Lung (tissue), 12 donors: ENCODE data around the gene NRDC. TPM values are rescaled to one million over a fixed set of nuclear protein-coding genes. Genes with fewer than 3 reads are reported as not detected.
A peak's percentile ranks its signal among the peaks of the same experiment; 100 is the strongest.

Source experiments
- ATAC-seq: fragments of 200-7000 bp; cut with Tn5 transposase; one replicate; pipeline ENCODE4 v1.9.1; 2020; ENCODE audit warnings: moderate number of reproducible peaks; ENCODE audit not compliant: insufficient read depth, low FRiP score
- DNase-seq, 3 donors: peaks; one replicate each; pipeline ENCODE4 v3.0.0-alpha.2; 2013 to 2017
- H3K27ac ChIP-seq, 2 donors: one replicate each; pipeline ENCODE4 v1.5.1; 2013; ENCODE audit warnings: mild to moderate bottlenecking in 2 of 2, moderate library complexity in 2 of 2, control low read depth in 1 of 2, inconsistent platforms in 1 of 2, low read depth in 1 of 2, low read length in 1 of 2
- H3K27me3 ChIP-seq, 3 donors: one replicate each; pipeline ENCODE4 v1.5.1; 2013; ENCODE audit warnings: low read length in 2 of 3; ENCODE audit not compliant: control insufficient read depth in 3 of 3, insufficient read depth in 3 of 3
- H3K36me3 ChIP-seq, 4 donors: one replicate each; pipeline ENCODE4 v1.5.1; 2013; ENCODE audit warnings: low read length in 4 of 4, mild to moderate bottlenecking in 1 of 4, moderate library complexity in 1 of 4; ENCODE audit not compliant: control insufficient read depth in 4 of 4, insufficient read depth in 4 of 4
- H3K4me1 ChIP-seq, 5 donors: one replicate each; pipeline ENCODE4 v1.5.1; 2013; ENCODE audit warnings: low read length in 5 of 5, mild to moderate bottlenecking in 2 of 5, moderate library complexity in 1 of 5; ENCODE audit not compliant: control insufficient read depth in 5 of 5, insufficient read depth in 5 of 5
- H3K4me3 ChIP-seq: one replicate; pipeline ENCODE4 v1.5.1; 2013; ENCODE audit warnings: mild to moderate bottlenecking, control low read depth, moderate library complexity
- H3K9ac ChIP-seq, 2 donors: one replicate each; pipeline ENCODE4 v1.5.1; 2013; ENCODE audit warnings: low read length in 2 of 2, control low read depth in 1 of 2; ENCODE audit not compliant: insufficient read depth in 1 of 2
- H3K9me3 ChIP-seq, 4 donors: one replicate each; pipeline ENCODE4 v1.5.1; 2013; ENCODE audit warnings: low read length in 3 of 4, mild to moderate bottlenecking in 1 of 4, moderate library complexity in 1 of 4; ENCODE audit not compliant: control insufficient read depth in 4 of 4, insufficient read depth in 3 of 4
- CTCF ChIP-seq: IDR thresholded peaks from 2 replicates; pipeline ENCODE4 v1.5.1; 2012; ENCODE audit warnings: mild to moderate bottlenecking; ENCODE audit errors: control extremely low read depth, extremely low read depth
- WGBS, 2 donors: extraction: QIAGEN DNeasy Blood & Tissue Kit; methylation state at CpG; one replicate each; pipeline ENCODE4 v1.1.7; 2013; 5-methylcytosine and 5-hydroxymethylcytosine counted together
- polyA plus RNA-seq, 2 donors: library from polyadenylated mRNA; stranded (reverse); fragments of 200-250 nt; gene quantifications; one replicate each; pipeline ENCODE4 v1.2.1, GENCODE V29; 2013
- total RNA-seq, 2 donors: library from RNA; depleted of rRNA in 1 of 2; stranded (reverse); fragments of >200 nt in 1 of 2; gene quantifications; one replicate each; pipeline ENCODE4 v1.2.1, GENCODE V29; 2014 to 2021
- donor health status: control.
- donor health status: control.
- donor health status: Bipolar disorder and iron deficiency.
- donor health status: healthy.
- donor health status: DM: yes; HTN: yes; CAD: no.

The NRDC gene
- total and polyA plus RNA-seq, 4 donors: 96.2 to 128 (median 105) TPM

GRCh38 chr1:51784997-51785421 lies 93.5 kb downstream of the NRDC start:
- Histone ChIP-seq H3K9ac (no peak overlapping the region), H3K36me3 (peaks cover 18 to 57% (median 35%) of the 10 kb centered on the region in 4 donors), H3K4me3 (no peak overlapping the region), H3K4me1 (peaks cover 0 to 9% (median 0%) of the 10 kb centered on the region in 5 donors), H3K27ac (no peak overlapping the region), H3K9me3 (no peaks in the 10 kb centered on the region), H3K27me3 (no peaks in the 10 kb centered on the region)
- no peak for TF ChIP-seq CTCF
- 83 to 92% methylated on average over 4 of the region's 4 CpGs for WGBS, 2 donors
- no peak for ATAC-seq
- no peak for DNase-seq

GRCh38 chr1:51780927-51781326 lies 97.6 kb downstream of the NRDC start:
- Histone ChIP-seq H3K9me3 (no peaks in the 10 kb centered on the region), H3K9ac (no peak overlapping the region), H3K4me3 (no peak overlapping the region), H3K4me1 (peaks cover 0 to 9% (median 0%) of the 10 kb centered on the region in 5 donors), H3K27ac (no peak overlapping the region), H3K36me3 (peaks cover 10 to 30% (median 19%) of the 10 kb centered on the region in 4 donors), H3K27me3 (no peaks in the 10 kb centered on the region)
- WGBS, 2 donors: 95 to 96% methylated on average over 3 of the region's 3 CpGs
- DNase-seq (no peak), ATAC-seq (no peak)
- no peak for TF ChIP-seq CTCF

- H3K9me3 ChIP-seq: no peaks in the 10 kb centered on the region
- H3K4me1 ChIP-seq: peaks cover 0 to 4% (median 0%) of the 10 kb centered on the region in 5 donors
- TF ChIP-seq CTCF: no peak
- no peak for DNase-seq
- no peak overlapping the region for H3K9ac ChIP-seq
- H3K4me3 ChIP-seq: no peak overlapping the region
- peaks cover 7 to 22% (median 15%) of the 10 kb centered on the region in 4 donors for H3K36me3 ChIP-seq
- ATAC-seq: no peak
- no peaks in the 10 kb centered on the region for H3K27me3 ChIP-seq
- no peak overlapping the region for H3K27ac ChIP-seq
Measured at GRCh38 chr1:51776408-51776807, 102.1 kb downstream of the NRDC start.

GRCh38 chr1:51768971-51769588 lies 109.4 kb downstream of the NRDC start:
- H3K36me3 ChIP-seq: peaks cover 7 to 34% (median 20%) of the 10 kb centered on the region in 4 donors
- DNase-seq: peak; percentile 32 to 78 (median 71)

More at GRCh38 chr1:51768971-51769588, 109.4 kb downstream of the NRDC start:
- ATAC-seq: no peak
- Histone ChIP-seq H3K9ac (no peak overlapping the region), H3K27me3 (no peaks in the 10 kb centered on the region), H3K4me3 (no peak overlapping the region), H3K4me1 (peaks cover 0 to 7% (median 0%) of the 10 kb centered on the region in 5 donors), H3K27ac (no peak overlapping the region), H3K9me3 (no peaks in the 10 kb centered on the region)
- 79 to 84% methylated on average over 6 of the region's 6 CpGs for WGBS, 2 donors
- TF ChIP-seq CTCF: peak; percentile 48
